GM23338 (cell line): ENCODE results near the gene RYR2. TPM values are rescaled to one million over a fixed set of nuclear protein-coding genes. Genes with fewer than 3 reads are reported as not detected.

Experiments used
- ATAC-seq: fragments of 200-7000 bp; cut with Tn5 transposase; 3 replicates; pipeline ENCODE4 v1.9.1; 2020
- DNase-seq: peaks from one replicate; pipeline ENCODE4 v3.0.0-alpha.2; 2015; ENCODE audit warnings: low spot score
- H2AFZ ChIP-seq: fragments of 200-600 bp; sonication (generic); 2 replicates; pipeline ENCODE4 v1.8.0; 2016; ENCODE audit warnings: antibody characterized with exemption, mild to moderate bottlenecking, moderate library complexity
- H3F3A ChIP-seq: fragments of 200-600 bp; sonication (generic); replicated peaks from 2 replicates; pipeline ENCODE4 v1.8.0; 2017; ENCODE audit warnings: antibody characterized with exemption, mixed run types, low read depth
- H3K27ac ChIP-seq: fragments of 200-600 bp; sonication (generic); 2 replicates; pipeline ENCODE4 v1.6.1; 2016; ENCODE audit warnings: low read depth
- H3K27me3 ChIP-seq: fragments of 200-600 bp; sonication (generic); 2 replicates; pipeline ENCODE4 v1.8.0; 2016; ENCODE audit warnings: mild to moderate bottlenecking, mixed run types, moderate library complexity; ENCODE audit not compliant: insufficient read depth
- H3K36me3 ChIP-seq: fragments of 200-600 bp; sonication (generic); 2 replicates; pipeline ENCODE4 v1.8.0; 2016; ENCODE audit warnings: mild to moderate bottlenecking; ENCODE audit not compliant: insufficient read depth
- H3K4me1 ChIP-seq: fragments of 200-600 bp; sonication (generic); 2 replicates; pipeline ENCODE4 v1.8.0; 2016; ENCODE audit warnings: mild to moderate bottlenecking, moderate library complexity; ENCODE audit not compliant: insufficient read depth
- H3K4me2 ChIP-seq: fragments of 200-600 bp; sonication (generic); 2 replicates; pipeline ENCODE4 v1.7.1; 2017; ENCODE audit warnings: mixed run types
- H3K4me3 ChIP-seq: fragments of 200-600 bp; sonication (generic); 2 replicates; pipeline ENCODE4 v1.6.1; 2016; ENCODE audit warnings: mixed run types
- H3K79me2 ChIP-seq: fragments of 200-600 bp; sonication (generic); replicated peaks from 2 replicates; pipeline ENCODE4 v1.8.0; 2017; ENCODE audit warnings: mild to moderate bottlenecking; ENCODE audit not compliant: insufficient read depth
- H3K9me2 ChIP-seq: fragments of 200-600 bp; sonication (generic); 2 replicates; pipeline ENCODE4 v1.8.0; 2017; ENCODE audit not compliant: insufficient read depth
- H4K20me1 ChIP-seq: fragments of 200-600 bp; sonication (generic); replicated peaks from 2 replicates; pipeline ENCODE4 v1.8.0; 2017; ENCODE audit warnings: mild to moderate bottlenecking; ENCODE audit not compliant: insufficient read depth
- H3K27ac Mint-ChIP-seq: 2 replicates; pipeline ENCODE4 v1.8.0; 2020; ENCODE audit warnings: inconsistent platforms, mild to moderate bottlenecking, moderate library complexity, mixed read lengths
- H3K27me3 Mint-ChIP-seq: 3 replicates; pipeline ENCODE4 v1.8.0; 2022; ENCODE audit warnings: low read depth, mild to moderate bottlenecking, moderate library complexity, mixed read lengths, inconsistent platforms; ENCODE audit not compliant: insufficient read depth, poor library complexity
- H3K36me3 Mint-ChIP-seq: 3 replicates; pipeline ENCODE4 v1.8.0; 2021; ENCODE audit warnings: low read depth, mild to moderate bottlenecking, inconsistent platforms, moderate library complexity, mixed read lengths
- H3K4me1 Mint-ChIP-seq: 3 replicates; pipeline ENCODE4 v1.8.0; 2020; ENCODE audit warnings: mild to moderate bottlenecking, inconsistent platforms, mixed read lengths
- H3K4me3 Mint-ChIP-seq: 3 replicates; pipeline ENCODE4 v1.8.0; 2021; ENCODE audit warnings: moderate library complexity, mild to moderate bottlenecking, inconsistent platforms, mixed read lengths
- H3K9me3 Mint-ChIP-seq: 3 replicates; pipeline ENCODE4 v1.8.0; 2020; ENCODE audit warnings: moderate library complexity, mild to moderate bottlenecking, inconsistent platforms, mixed read lengths
- CREB1 ChIP-seq: fragments of 250-450 bp; sonication (Bioruptor Pico); IDR thresholded peaks from 2 replicates; pipeline ENCODE4 v1.5.0; 2020; ENCODE audit warnings: low read depth, mild to moderate bottlenecking, moderate library complexity
- EZH2 ChIP-seq: fragments of 200-600 bp; sonication (generic); IDR thresholded peaks from one replicate; pipeline ENCODE4 v1.8.0; 2017; ENCODE audit warnings: antibody characterized with exemption, mild to moderate bottlenecking, low read depth; ENCODE audit not compliant: unreplicated experiment
- EZH2phosphoT487 ChIP-seq: fragments of 200-600 bp; sonication (generic); IDR thresholded peaks from one replicate; pipeline ENCODE4 v1.8.1; 2018; ENCODE audit warnings: antibody characterized with exemption; ENCODE audit not compliant: unreplicated experiment
- JUNB ChIP-seq: IDR thresholded peaks from one replicate; pipeline ENCODE4 v1.6.1; 2016; ENCODE audit warnings: antibody characterized with exemption; ENCODE audit not compliant: unreplicated experiment
- NANOG ChIP-seq: IDR thresholded peaks from 2 replicates; pipeline ENCODE4 v1.6.1; 2016; ENCODE audit warnings: antibody characterized with exemption, borderline replicate concordance
- POLR2AphosphoS5 ChIP-seq: IDR thresholded peaks from 2 replicates; pipeline ENCODE4 v1.6.1; 2016; ENCODE audit warnings: antibody characterized with exemption, low read depth
- STAT1 ChIP-seq: IDR thresholded peaks from one replicate; pipeline ENCODE4 v1.6.1; 2016; ENCODE audit warnings: antibody characterized with exemption; ENCODE audit not compliant: unreplicated experiment
- ZNF114 ChIP-seq: fragments of 250-450 bp; sonication (Bioruptor Pico); IDR thresholded peaks from 2 replicates; pipeline ENCODE4 v1.5.0; 2020; ENCODE audit warnings: mild to moderate bottlenecking, moderate library complexity
- ZNF331 ChIP-seq: fragments of 250-450 bp; sonication (Bioruptor Pico); IDR thresholded peaks from 2 replicates; pipeline ENCODE4 v1.5.0; 2020; ENCODE audit warnings: low read depth, mild to moderate bottlenecking, moderate library complexity
- polyA plus RNA-seq: library from polyadenylated mRNA; unstranded; fragments of >200 nt; fragmentation: Nextera tagmentation; extraction: Ambion mirVana; gene quantifications from 2 replicates; pipeline ENCODE4 v1.2.1, GENCODE V29; 2016
- total RNA-seq: library from RNA; depleted of rRNA; stranded (reverse); fragments of >200 nt; shearing (Covaris generic); gene quantifications from 2 replicates; pipeline ENCODE4 v1.2.3, GENCODE V29; 2014
- TF ChIP-seq, protein P1 (sequence below): IDR thresholded peaks from one replicate; pipeline ENCODE4 v1.6.1; 2018; ENCODE audit warnings: antibody characterized with exemption; ENCODE audit not compliant: unreplicated experiment
- TF ChIP-seq, protein P2 (sequence below): fragments of 250-450 bp; sonication (Bioruptor Pico); IDR thresholded peaks from 2 replicates; pipeline ENCODE4 v1.5.0; 2020; ENCODE audit warnings: mild to moderate bottlenecking, moderate library complexity
- TF ChIP-seq, protein P3 (sequence below): IDR thresholded peaks from 2 replicates; pipeline ENCODE4 v1.6.1; 2016; ENCODE audit warnings: antibody characterized with exemption
- TF ChIP-seq, protein P4 (sequence below), 2 experiments: fragments of 200-600 bp in 1 of 2; sonication (generic) in 1 of 2; conservative IDR thresholded peaks; 2 replicates each; pipeline versions ENCODE4 v1.5.1 to v1.6.1; 2016 to 2017; ENCODE audit warnings: antibody characterized with exemption in 2 of 2, low read depth in 2 of 2, mild to moderate bottlenecking in 2 of 2, moderate library complexity in 1 of 2

The RYR2 gene
- total and polyA plus RNA-seq, 2 experiments from 2014 or later: 8.9 to 10.0 TPM

DNA sequence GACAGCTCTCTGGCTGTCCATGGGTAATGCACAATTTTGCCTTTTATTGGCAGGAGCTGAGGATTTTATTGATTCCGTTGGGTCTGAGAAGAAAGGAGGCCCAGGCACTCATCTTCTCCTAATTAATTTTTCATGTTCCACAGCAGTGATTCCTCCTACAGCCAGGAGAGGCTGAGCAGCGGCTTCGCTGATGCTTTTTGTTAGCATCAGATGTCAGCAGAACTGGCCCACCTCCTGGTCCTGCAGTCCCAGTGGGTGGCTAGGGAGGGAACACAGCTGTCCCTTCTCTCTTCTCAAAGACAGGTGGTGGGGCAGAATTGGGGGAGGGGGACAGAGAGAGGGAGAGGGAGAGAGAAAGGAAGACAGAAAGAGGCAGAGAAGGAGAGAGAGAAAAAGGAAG, 43.4 kb upstream of the RYR2 start:
- Histone ChIP-seq H3K4me3 (no peak overlapping the region), H3K27ac (no peak overlapping the region; the same call in 1 of the 2 replicates), H3K4me1 (peaks cover 13% of the 10 kb centered on the region), H3K36me3 (no peaks in the 10 kb centered on the region), H3K9me2 (no peaks in the 10 kb centered on the region), H3K79me2 (no peaks in the 10 kb centered on the region), H3K27me3 (no peaks in the 10 kb centered on the region), H4K20me1 (no peaks in the 10 kb centered on the region), H3F3A (no peaks in the 10 kb centered on the region; the same call in 1 of the 2 replicates), H3K4me2 (no peak overlapping the region), H2AFZ (peak overlapping the region; percentile 87)
- Mint-ChIP-seq H3K27ac (no peak overlapping the region), H3K36me3 (no peaks in the 10 kb centered on the region), H3K4me3 (no peak overlapping the region), H3K4me1 (peaks cover 16% of the 10 kb centered on the region), H3K27me3 (peaks cover 11% of the 10 kb centered on the region), H3K9me3 (no peaks in the 10 kb centered on the region; the same call in 2 of the 3 replicates)
- no peak for TF ChIP-seq EZH2phosphoT487
- TF ChIP-seq CREB1 (CRISPR knock-in tag): no peak
- TF ChIP-seq EZH2: no peak
- TF ChIP-seq, protein P1, sequence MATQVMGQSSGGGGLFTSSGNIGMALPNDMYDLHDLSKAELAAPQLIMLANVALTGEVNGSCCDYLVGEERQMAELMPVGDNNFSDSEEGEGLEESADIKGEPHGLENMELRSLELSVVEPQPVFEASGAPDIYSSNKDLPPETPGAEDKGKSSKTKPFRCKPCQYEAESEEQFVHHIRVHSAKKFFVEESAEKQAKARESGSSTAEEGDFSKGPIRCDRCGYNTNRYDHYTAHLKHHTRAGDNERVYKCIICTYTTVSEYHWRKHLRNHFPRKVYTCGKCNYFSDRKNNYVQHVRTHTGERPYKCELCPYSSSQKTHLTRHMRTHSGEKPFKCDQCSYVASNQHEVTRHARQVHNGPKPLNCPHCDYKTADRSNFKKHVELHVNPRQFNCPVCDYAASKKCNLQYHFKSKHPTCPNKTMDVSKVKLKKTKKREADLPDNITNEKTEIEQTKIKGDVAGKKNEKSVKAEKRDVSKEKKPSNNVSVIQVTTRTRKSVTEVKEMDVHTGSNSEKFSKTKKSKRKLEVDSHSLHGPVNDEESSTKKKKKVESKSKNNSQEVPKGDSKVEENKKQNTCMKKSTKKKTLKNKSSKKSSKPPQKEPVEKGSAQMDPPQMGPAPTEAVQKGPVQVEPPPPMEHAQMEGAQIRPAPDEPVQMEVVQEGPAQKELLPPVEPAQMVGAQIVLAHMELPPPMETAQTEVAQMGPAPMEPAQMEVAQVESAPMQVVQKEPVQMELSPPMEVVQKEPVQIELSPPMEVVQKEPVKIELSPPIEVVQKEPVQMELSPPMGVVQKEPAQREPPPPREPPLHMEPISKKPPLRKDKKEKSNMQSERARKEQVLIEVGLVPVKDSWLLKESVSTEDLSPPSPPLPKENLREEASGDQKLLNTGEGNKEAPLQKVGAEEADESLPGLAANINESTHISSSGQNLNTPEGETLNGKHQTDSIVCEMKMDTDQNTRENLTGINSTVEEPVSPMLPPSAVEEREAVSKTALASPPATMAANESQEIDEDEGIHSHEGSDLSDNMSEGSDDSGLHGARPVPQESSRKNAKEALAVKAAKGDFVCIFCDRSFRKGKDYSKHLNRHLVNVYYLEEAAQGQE: no peak
- no peak for TF ChIP-seq POLR2AphosphoS5
- TF ChIP-seq NANOG: no peak
- no peak for TF ChIP-seq JUNB
- TF ChIP-seq, protein P2, sequence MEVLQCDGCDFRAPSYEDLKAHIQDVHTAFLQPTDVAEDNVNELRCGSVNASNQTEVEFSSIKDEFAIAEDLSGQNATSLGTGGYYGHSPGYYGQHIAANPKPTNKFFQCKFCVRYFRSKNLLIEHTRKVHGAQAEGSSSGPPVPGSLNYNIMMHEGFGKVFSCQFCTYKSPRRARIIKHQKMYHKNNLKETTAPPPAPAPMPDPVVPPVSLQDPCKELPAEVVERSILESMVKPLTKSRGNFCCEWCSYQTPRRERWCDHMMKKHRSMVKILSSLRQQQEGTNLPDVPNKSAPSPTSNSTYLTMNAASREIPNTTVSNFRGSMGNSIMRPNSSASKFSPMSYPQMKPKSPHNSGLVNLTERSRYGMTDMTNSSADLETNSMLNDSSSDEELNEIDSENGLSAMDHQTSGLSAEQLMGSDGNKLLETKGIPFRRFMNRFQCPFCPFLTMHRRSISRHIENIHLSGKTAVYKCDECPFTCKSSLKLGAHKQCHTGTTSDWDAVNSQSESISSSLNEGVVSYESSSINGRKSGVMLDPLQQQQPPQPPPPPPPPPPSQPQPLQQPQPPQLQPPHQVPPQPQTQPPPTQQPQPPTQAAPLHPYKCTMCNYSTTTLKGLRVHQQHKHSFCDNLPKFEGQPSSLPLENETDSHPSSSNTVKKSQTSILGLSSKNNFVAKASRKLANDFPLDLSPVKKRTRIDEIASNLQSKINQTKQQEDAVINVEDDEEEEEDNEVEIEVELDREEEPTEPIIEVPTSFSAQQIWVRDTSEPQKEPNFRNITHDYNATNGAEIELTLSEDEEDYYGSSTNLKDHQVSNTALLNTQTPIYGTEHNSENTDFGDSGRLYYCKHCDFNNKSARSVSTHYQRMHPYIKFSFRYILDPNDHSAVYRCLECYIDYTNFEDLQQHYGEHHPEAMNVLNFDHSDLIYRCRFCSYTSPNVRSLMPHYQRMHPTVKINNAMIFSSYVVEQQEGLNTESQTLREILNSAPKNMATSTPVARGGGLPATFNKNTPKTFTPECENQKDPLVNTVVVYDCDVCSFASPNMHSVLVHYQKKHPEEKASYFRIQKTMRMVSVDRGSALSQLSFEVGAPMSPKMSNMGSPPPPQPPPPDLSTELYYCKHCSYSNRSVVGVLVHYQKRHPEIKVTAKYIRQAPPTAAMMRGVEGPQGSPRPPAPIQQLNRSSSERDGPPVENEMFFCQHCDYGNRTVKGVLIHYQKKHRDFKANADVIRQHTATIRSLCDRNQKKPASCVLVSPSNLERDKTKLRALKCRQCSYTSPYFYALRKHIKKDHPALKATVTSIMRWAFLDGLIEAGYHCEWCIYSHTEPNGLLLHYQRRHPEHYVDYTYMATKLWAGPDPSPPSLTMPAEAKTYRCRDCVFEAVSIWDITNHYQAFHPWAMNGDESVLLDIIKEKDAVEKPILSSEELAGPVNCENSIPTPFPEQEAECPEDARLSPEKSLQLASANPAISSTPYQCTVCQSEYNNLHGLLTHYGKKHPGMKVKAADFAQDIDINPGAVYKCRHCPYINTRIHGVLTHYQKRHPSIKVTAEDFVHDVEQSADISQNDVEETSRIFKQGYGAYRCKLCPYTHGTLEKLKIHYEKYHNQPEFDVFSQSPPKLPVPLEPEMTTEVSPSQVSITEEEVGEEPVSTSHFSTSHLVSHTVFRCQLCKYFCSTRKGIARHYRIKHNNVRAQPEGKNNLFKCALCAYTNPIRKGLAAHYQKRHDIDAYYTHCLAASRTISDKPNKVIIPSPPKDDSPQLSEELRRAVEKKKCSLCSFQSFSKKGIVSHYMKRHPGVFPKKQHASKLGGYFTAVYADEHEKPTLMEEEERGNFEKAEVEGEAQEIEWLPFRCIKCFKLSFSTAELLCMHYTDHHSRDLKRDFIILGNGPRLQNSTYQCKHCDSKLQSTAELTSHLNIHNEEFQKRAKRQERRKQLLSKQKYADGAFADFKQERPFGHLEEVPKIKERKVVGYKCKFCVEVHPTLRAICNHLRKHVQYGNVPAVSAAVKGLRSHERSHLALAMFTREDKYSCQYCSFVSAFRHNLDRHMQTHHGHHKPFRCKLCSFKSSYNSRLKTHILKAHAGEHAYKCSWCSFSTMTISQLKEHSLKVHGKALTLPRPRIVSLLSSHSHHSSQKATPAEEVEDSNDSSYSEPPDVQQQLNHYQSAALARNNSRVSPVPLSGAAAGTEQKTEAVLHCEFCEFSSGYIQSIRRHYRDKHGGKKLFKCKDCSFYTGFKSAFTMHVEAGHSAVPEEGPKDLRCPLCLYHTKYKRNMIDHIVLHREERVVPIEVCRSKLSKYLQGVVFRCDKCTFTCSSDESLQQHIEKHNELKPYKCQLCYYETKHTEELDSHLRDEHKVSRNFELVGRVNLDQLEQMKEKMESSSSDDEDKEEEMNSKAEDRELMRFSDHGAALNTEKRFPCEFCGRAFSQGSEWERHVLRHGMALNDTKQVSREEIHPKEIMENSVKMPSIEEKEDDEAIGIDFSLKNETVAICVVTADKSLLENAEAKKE: no peak
- TF ChIP-seq, protein P3, sequence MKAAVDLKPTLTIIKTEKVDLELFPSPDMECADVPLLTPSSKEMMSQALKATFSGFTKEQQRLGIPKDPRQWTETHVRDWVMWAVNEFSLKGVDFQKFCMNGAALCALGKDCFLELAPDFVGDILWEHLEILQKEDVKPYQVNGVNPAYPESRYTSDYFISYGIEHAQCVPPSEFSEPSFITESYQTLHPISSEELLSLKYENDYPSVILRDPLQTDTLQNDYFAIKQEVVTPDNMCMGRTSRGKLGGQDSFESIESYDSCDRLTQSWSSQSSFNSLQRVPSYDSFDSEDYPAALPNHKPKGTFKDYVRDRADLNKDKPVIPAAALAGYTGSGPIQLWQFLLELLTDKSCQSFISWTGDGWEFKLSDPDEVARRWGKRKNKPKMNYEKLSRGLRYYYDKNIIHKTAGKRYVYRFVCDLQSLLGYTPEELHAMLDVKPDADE: no peak
- no peak for TF ChIP-seq STAT1
- no peak for TF ChIP-seq ZNF114 (CRISPR knock-in tag)
- TF ChIP-seq, protein P4, sequence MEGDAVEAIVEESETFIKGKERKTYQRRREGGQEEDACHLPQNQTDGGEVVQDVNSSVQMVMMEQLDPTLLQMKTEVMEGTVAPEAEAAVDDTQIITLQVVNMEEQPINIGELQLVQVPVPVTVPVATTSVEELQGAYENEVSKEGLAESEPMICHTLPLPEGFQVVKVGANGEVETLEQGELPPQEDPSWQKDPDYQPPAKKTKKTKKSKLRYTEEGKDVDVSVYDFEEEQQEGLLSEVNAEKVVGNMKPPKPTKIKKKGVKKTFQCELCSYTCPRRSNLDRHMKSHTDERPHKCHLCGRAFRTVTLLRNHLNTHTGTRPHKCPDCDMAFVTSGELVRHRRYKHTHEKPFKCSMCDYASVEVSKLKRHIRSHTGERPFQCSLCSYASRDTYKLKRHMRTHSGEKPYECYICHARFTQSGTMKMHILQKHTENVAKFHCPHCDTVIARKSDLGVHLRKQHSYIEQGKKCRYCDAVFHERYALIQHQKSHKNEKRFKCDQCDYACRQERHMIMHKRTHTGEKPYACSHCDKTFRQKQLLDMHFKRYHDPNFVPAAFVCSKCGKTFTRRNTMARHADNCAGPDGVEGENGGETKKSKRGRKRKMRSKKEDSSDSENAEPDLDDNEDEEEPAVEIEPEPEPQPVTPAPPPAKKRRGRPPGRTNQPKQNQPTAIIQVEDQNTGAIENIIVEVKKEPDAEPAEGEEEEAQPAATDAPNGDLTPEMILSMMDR (conservative IDR thresholded peaks at IDR 0.05; ENCODE audit: low read depth in 2 of 2): no peak
- no peak for TF ChIP-seq ZNF331 (CRISPR knock-in tag)
- ATAC-seq (peak; percentile 69), DNase-seq (no peak)
